Mesenchymal stem cell (in vitro differentiated cells and primary cell): Measurements from ENCODE around the gene CEP170.
"Not testable (repeated sequence)": the region's sequence is repeated elsewhere in the genome, so short reads cannot be mapped to it uniquely, and the experiment has no call there.

Experiments used
- DNase-seq: peaks from one replicate; pipeline ENCODE4 v3.0.0-alpha.2; 2013
- H2AFZ ChIP-seq: one replicate; pipeline ENCODE4 v1.6.1; 2013; ENCODE audit warnings: low read depth, mild to moderate bottlenecking, control low read depth, inconsistent platforms, low read length, moderate library complexity
- H2AK5ac ChIP-seq: 2 replicates; pipeline ENCODE4 v1.6.1; 2013; ENCODE audit warnings: low read length, moderate library complexity, mild to moderate bottlenecking, inconsistent platforms; ENCODE audit not compliant: severe bottlenecking
- H2BK120ac ChIP-seq: one replicate; pipeline ENCODE4 v1.6.1; 2013; ENCODE audit warnings: low read depth, mild to moderate bottlenecking, inconsistent platforms, low read length, moderate library complexity
- H2BK12ac ChIP-seq, 2 experiments: one replicate each; pipeline ENCODE4 v1.6.1; 2013; ENCODE audit warnings: inconsistent platforms in 2 of 2, low read length in 2 of 2, mild to moderate bottlenecking in 2 of 2, moderate library complexity in 2 of 2, control low read depth in 1 of 2
- H2BK15ac ChIP-seq: one replicate; pipeline ENCODE4 v1.6.1; 2013; ENCODE audit warnings: mild to moderate bottlenecking, low read depth, inconsistent platforms; ENCODE audit not compliant: poor library complexity, severe bottlenecking
- H2BK5ac ChIP-seq: 2 replicates; pipeline ENCODE4 v1.6.1; 2013; ENCODE audit warnings: low read depth, mild to moderate bottlenecking, low read length, control low read depth, inconsistent platforms; ENCODE audit not compliant: poor library complexity, severe bottlenecking
- H3K14ac ChIP-seq, 2 experiments: one replicate each; pipeline ENCODE4 v1.6.1; 2013; ENCODE audit warnings: inconsistent platforms in 2 of 2, low read length in 2 of 2, control low read depth in 1 of 2, mild to moderate bottlenecking in 1 of 2, moderate library complexity in 1 of 2
- H3K18ac ChIP-seq, 2 experiments: one replicate each; pipeline ENCODE4 v1.6.1; 2013; ENCODE audit warnings: inconsistent platforms in 2 of 2, low read length in 2 of 2, control low read depth in 1 of 2, low read depth in 1 of 2, mild to moderate bottlenecking in 1 of 2
- H3K23ac ChIP-seq, 2 experiments: one replicate each; pipeline ENCODE4 v1.6.1; 2013; ENCODE audit warnings: inconsistent platforms in 2 of 2, low read length in 2 of 2, mild to moderate bottlenecking in 2 of 2, moderate library complexity in 2 of 2, control low read depth in 1 of 2
- H3K27ac ChIP-seq: 2 replicates; pipeline ENCODE4 v1.5.1; 2013; ENCODE audit warnings: mild to moderate bottlenecking, moderate library complexity, low read length, control low read depth, inconsistent platforms; ENCODE audit not compliant: poor library complexity, severe bottlenecking
- H3K27me3 ChIP-seq, 2 experiments: 2 replicates each; pipeline versions ENCODE4 v1.6.1 to v1.7.0; 2013; ENCODE audit warnings: low read length in 2 of 2, mild to moderate bottlenecking in 2 of 2, moderate library complexity in 2 of 2, control low read depth in 1 of 2, inconsistent platforms in 1 of 2; ENCODE audit not compliant: control insufficient read depth in 1 of 2, insufficient read depth in 1 of 2
- H3K36me3 ChIP-seq, 2 experiments: 2 replicates each; pipeline versions ENCODE4 v1.6.1 to v1.7.0; 2013; ENCODE audit warnings: low read length in 2 of 2, control low read depth in 1 of 2, inconsistent platforms in 1 of 2, low read depth in 1 of 2, mild to moderate bottlenecking in 1 of 2; ENCODE audit not compliant: insufficient read depth in 2 of 2, control insufficient read depth in 1 of 2
- H3K4ac ChIP-seq, 2 experiments: one replicate each; pipeline ENCODE4 v1.6.1; 2013; ENCODE audit warnings: inconsistent platforms in 2 of 2, low read length in 2 of 2, mild to moderate bottlenecking in 2 of 2, moderate library complexity in 2 of 2, control low read depth in 1 of 2, low read depth in 1 of 2
- H3K4me1 ChIP-seq: 2 replicates; pipeline ENCODE4 v1.6.1; 2013; ENCODE audit warnings: low read depth, low read length, control low read depth; ENCODE audit not compliant: control insufficient read depth, insufficient read depth
- H3K4me2 ChIP-seq: 2 replicates; pipeline ENCODE4 v1.6.1; 2013; ENCODE audit warnings: low read length, mild to moderate bottlenecking, inconsistent platforms; ENCODE audit not compliant: poor library complexity, severe bottlenecking
- H3K4me3 ChIP-seq, 2 experiments: 2 replicates each; pipeline versions ENCODE4 v1.5.1 to v1.7.0; 2013; ENCODE audit warnings: low read length in 2 of 2, mild to moderate bottlenecking in 2 of 2, control low read depth in 1 of 2, low read depth in 1 of 2; ENCODE audit not compliant: insufficient read depth in 1 of 2
- H3K79me1 ChIP-seq: replicated peaks from 2 replicates; pipeline ENCODE4 v1.6.1; 2013; ENCODE audit warnings: mild to moderate bottlenecking, control low read depth, low read length, inconsistent platforms; ENCODE audit not compliant: poor library complexity, severe bottlenecking
- H3K9ac ChIP-seq: 2 replicates; pipeline ENCODE4 v1.7.0; 2013; ENCODE audit warnings: mild to moderate bottlenecking, low read length, moderate library complexity
- H3K9me3 ChIP-seq: 2 replicates; pipeline ENCODE4 v1.7.0; 2013; ENCODE audit warnings: mild to moderate bottlenecking, low read length; ENCODE audit not compliant: control insufficient read depth
- H4K8ac ChIP-seq: one replicate; pipeline ENCODE4 v1.6.1; 2013; ENCODE audit warnings: inconsistent platforms, mild to moderate bottlenecking, low read length, moderate library complexity
- H4K91ac ChIP-seq: one replicate; pipeline ENCODE4 v1.6.1; 2013; ENCODE audit warnings: mild to moderate bottlenecking, low read length, inconsistent platforms
- WGBS: methylation state at CpG from one replicate; pipeline ENCODE4 v1.1.7; 2013; ENCODE audit warnings: mixed read lengths; 5-methylcytosine and 5-hydroxymethylcytosine counted together

Gene CEP170

DNA sequence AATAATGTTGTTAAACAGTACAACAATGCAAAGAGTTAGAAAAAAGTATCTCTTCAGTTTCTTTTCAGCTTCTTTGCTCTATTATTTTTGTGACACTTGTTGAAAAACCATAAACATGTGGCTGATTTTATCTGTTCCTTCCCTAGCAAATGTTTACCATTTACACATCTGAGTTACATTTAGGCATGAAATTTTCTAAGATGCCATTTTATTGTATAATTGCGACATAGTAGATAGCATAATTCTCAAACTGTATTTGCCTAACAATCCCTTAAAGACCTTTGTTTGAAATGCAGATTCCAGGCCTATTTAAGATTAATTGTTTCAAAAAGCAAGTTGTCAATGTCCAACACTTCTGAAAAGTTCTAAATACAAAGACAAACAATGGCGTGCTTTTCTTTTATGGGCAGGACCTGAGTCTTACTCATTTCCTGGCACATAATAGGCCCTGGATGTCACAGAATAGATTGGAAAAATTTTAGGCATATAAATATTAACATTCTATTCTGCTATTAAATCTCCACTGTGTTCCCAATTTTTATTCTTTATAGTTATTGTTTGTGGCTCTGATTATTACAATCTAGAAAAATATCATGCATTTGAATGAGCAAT is 81.2 kb downstream of the CEP170 start:
- not testable (repeated sequence) for H2BK5ac ChIP-seq, H4K8ac ChIP-seq, H2AK5ac ChIP-seq, H3K9me3 ChIP-seq, H4K91ac ChIP-seq, H2BK120ac ChIP-seq, H3K9ac ChIP-seq, H3K4me1 ChIP-seq, H3K27ac ChIP-seq, H3K4ac ChIP-seq, H3K23ac ChIP-seq, H2BK15ac ChIP-seq, H2AFZ ChIP-seq, H3K18ac ChIP-seq, H3K79me1 ChIP-seq, H2BK12ac ChIP-seq, H3K14ac ChIP-seq, H3K27me3 ChIP-seq, H3K4me2 ChIP-seq, H3K4me3 ChIP-seq
- H3K36me3 ChIP-seq: peaks cover 3 to 32% of the 10 kb centered on the region in 2 experiments
- WGBS: no CpG with 5 or more reads among the region's 2 CpGs
- peak; percentile 31 for DNase-seq

- not testable (repeated sequence) for H2BK15ac ChIP-seq, H4K8ac ChIP-seq, H3K27ac ChIP-seq, H2BK120ac ChIP-seq, H3K4me2 ChIP-seq, H2BK12ac ChIP-seq, H3K18ac ChIP-seq, H3K79me1 ChIP-seq, H3K9me3 ChIP-seq, H3K4me3 ChIP-seq, H3K9ac ChIP-seq, H4K91ac ChIP-seq, H3K4ac ChIP-seq, H2BK5ac ChIP-seq, H3K27me3 ChIP-seq, H3K14ac ChIP-seq, H2AK5ac ChIP-seq, DNase-seq, H2AFZ ChIP-seq, H3K4me1 ChIP-seq, H3K23ac ChIP-seq
- WGBS: no CpG with 5 or more reads among the region's 4 CpGs
- H3K36me3 ChIP-seq: peaks cover 0 to 49% of the 10 kb centered on the region in 2 experiments
Observed at GRCh38 chr1:243164911-243165310, 90.2 kb downstream of the CEP170 start.

- H3K4ac ChIP-seq, H2BK120ac ChIP-seq, H3K4me1 ChIP-seq, H3K4me3 ChIP-seq, H2BK15ac ChIP-seq, H4K91ac ChIP-seq, H2AK5ac ChIP-seq, H3K9me3 ChIP-seq, H2AFZ ChIP-seq, H3K27me3 ChIP-seq, H3K14ac ChIP-seq, H3K23ac ChIP-seq, H4K8ac ChIP-seq, H3K27ac ChIP-seq, H2BK12ac ChIP-seq, H3K18ac ChIP-seq, H3K4me2 ChIP-seq, H2BK5ac ChIP-seq, H3K9ac ChIP-seq, H3K79me1 ChIP-seq, DNase-seq: not testable (repeated sequence)
- WGBS: 81% methylated on average over 7 of the region's 7 CpGs
- H3K36me3 ChIP-seq: peaks cover 0 to 44% of the 10 kb centered on the region in 2 experiments
Observed at GRCh38 chr1:243150906-243151305, 104.2 kb downstream of the CEP170 start.

GRCh38 chr1:243149120-243149519 is 106.0 kb downstream of the CEP170 start:
- DNase-seq, H3K18ac ChIP-seq, H3K4me3 ChIP-seq, H2BK15ac ChIP-seq, H3K79me1 ChIP-seq, H2BK5ac ChIP-seq, H4K91ac ChIP-seq, H3K4me1 ChIP-seq, H2BK12ac ChIP-seq, H3K9me3 ChIP-seq, H2AK5ac ChIP-seq, H4K8ac ChIP-seq, H3K4me2 ChIP-seq, H3K9ac ChIP-seq, H2BK120ac ChIP-seq, H3K14ac ChIP-seq, H3K23ac ChIP-seq, H2AFZ ChIP-seq, H3K4ac ChIP-seq, H3K27me3 ChIP-seq, H3K27ac ChIP-seq: not testable (repeated sequence)
- 100% methylated on average over 2 of the region's 4 CpGs for WGBS
- peaks cover 0 to 36% of the 10 kb centered on the region in 2 experiments for H3K36me3 ChIP-seq
